ENCODE results near the gene KDM8. TPM values are rescaled to one million over a fixed set of nuclear protein-coding genes. Genes with fewer than 3 reads are reported as not detected.

Gene KDM8
- total and polyA plus RNA-seq, 4 donors = 4.6 to 198 (median 97.7) TPM

DNA sequence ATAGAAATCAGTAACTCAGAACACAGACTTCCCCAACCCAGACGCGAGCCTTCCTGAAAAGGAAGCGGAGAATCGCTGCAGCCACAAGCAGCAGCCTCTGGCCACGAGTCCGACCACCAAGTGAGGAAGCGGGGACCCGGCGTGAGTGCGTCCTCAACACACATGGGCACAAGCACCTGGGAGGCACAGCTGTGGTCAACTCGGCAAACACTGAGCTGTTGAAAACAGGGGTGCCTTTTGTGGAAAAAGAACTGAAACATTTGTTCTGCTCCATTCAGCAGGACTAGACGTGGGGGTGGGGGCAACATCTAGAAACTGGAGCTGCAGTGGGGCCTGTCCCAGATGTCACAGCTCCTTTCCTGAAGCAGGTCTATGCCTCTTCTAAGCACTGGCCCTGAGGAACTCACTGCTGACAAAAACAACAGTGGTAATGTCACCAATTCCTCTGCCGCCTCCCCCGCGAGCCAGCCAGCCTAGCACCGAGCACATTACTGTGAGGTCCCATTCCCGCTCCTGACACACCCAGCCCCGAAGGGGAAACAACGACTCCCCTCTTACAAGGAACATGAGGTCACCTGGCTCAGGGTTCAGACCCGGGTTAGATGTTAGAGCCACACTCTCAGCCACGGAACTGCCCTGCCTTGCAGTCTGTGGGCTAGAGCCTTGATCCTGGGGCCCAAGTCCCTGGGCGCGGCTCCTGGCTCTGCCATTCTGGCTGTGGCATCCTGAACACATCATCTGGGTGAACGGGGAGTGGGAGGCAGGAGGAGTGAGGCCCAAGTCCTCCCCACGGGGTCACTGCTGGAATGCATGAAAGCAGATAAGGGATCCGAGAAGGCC, 29.0 kb downstream of the KDM8 start:
- TF ChIP-seq, protein P1, sequence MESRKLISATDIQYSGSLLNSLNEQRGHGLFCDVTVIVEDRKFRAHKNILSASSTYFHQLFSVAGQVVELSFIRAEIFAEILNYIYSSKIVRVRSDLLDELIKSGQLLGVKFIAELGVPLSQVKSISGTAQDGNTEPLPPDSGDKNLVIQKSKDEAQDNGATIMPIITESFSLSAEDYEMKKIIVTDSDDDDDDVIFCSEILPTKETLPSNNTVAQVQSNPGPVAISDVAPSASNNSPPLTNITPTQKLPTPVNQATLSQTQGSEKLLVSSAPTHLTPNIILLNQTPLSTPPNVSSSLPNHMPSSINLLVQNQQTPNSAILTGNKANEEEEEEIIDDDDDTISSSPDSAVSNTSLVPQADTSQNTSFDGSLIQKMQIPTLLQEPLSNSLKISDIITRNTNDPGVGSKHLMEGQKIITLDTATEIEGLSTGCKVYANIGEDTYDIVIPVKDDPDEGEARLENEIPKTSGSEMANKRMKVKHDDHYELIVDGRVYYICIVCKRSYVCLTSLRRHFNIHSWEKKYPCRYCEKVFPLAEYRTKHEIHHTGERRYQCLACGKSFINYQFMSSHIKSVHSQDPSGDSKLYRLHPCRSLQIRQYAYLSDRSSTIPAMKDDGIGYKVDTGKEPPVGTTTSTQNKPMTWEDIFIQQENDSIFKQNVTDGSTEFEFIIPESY (IDR thresholded peaks at IDR 0.05) = no peak
- TF ChIP-seq FOXA1 (IDR thresholded peaks at IDR 0.05) (no peak), GABPA (IDR thresholded peaks at IDR 0.05 in 1 of 2, conservative IDR thresholded peaks at IDR 0.05 in 1 of 2) (no peak), NR2F2 (IDR thresholded peaks at IDR 0.05) (no peak), HNF4A (conservative IDR thresholded peaks at IDR 0.05) (no peak), RXRA (IDR thresholded peaks at IDR 0.05) (no peak), SP1 (IDR thresholded peaks at IDR 0.05) (no peak), HNF4G (IDR thresholded peaks at IDR 0.05) (no peak), YY1 (IDR thresholded peaks at IDR 0.05) (no peak), FOXA2 (IDR thresholded peaks at IDR 0.05) (no peak), JUND (IDR thresholded peaks at IDR 0.05) (no peak), TAF1 (conservative IDR thresholded peaks at IDR 0.05) (no peak), RAD21 (IDR thresholded peaks at IDR 0.05) (no peak)
- TF ChIP-seq, protein P2, sequence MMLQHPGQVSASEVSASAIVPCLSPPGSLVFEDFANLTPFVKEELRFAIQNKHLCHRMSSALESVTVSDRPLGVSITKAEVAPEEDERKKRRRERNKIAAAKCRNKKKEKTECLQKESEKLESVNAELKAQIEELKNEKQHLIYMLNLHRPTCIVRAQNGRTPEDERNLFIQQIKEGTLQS (IDR thresholded peaks at IDR 0.05) = no peak
- TF ChIP-seq, protein P3, sequence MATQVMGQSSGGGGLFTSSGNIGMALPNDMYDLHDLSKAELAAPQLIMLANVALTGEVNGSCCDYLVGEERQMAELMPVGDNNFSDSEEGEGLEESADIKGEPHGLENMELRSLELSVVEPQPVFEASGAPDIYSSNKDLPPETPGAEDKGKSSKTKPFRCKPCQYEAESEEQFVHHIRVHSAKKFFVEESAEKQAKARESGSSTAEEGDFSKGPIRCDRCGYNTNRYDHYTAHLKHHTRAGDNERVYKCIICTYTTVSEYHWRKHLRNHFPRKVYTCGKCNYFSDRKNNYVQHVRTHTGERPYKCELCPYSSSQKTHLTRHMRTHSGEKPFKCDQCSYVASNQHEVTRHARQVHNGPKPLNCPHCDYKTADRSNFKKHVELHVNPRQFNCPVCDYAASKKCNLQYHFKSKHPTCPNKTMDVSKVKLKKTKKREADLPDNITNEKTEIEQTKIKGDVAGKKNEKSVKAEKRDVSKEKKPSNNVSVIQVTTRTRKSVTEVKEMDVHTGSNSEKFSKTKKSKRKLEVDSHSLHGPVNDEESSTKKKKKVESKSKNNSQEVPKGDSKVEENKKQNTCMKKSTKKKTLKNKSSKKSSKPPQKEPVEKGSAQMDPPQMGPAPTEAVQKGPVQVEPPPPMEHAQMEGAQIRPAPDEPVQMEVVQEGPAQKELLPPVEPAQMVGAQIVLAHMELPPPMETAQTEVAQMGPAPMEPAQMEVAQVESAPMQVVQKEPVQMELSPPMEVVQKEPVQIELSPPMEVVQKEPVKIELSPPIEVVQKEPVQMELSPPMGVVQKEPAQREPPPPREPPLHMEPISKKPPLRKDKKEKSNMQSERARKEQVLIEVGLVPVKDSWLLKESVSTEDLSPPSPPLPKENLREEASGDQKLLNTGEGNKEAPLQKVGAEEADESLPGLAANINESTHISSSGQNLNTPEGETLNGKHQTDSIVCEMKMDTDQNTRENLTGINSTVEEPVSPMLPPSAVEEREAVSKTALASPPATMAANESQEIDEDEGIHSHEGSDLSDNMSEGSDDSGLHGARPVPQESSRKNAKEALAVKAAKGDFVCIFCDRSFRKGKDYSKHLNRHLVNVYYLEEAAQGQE (IDR thresholded peaks at IDR 0.05) = no peak
- TF ChIP-seq, protein P4, sequence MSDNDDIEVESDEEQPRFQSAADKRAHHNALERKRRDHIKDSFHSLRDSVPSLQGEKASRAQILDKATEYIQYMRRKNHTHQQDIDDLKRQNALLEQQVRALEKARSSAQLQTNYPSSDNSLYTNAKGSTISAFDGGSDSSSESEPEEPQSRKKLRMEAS (IDR thresholded peaks at IDR 0.05) = no peak
- WGBS = 82% methylated on average over 26 of the region's 26 CpGs
- Histone ChIP-seq H3K27ac (ENCODE audit: low read depth in 1 of 2, low read length in 2 of 2) (no peak overlapping the region), H3K4me1 (ENCODE audit: control insufficient read depth in 4 of 4, insufficient read depth in 4 of 4, low read length in 3 of 4) (peaks cover 0 to 6% (median 4%) of the 10 kb centered on the region in 4 donors), H3K36me3 (ENCODE audit: control insufficient read depth in 4 of 4, insufficient read depth in 3 of 4, low read depth in 1 of 4, low read length in 3 of 4) (peaks cover 0 to 10% (median 4%) of the 10 kb centered on the region in 4 donors), H3K4me3 (ENCODE audit: low read depth in 1 of 3, low read length in 3 of 3) (no peak overlapping the region), H3K9me3 (ENCODE audit: control insufficient read depth in 4 of 4, low read length in 3 of 4) (no peaks in the 10 kb centered on the region), H3K9ac (ENCODE audit: low read depth in 1 of 2, low read length in 2 of 2) (no peak overlapping the region), H3K27me3 (ENCODE audit: control insufficient read depth in 4 of 4, insufficient read depth in 4 of 4, low read length in 3 of 4) (no peaks in the 10 kb centered on the region)
- DNase-seq (ENCODE audit: low spot score) = no peak
